Stimulated activated CD8-positive, alpha-beta memory T cell treated with anti-CD3 and anti-CD28 coated beads, Interleukin-7, amount 100 ng/mL, for 1 hour (primary cell): ENCODE results near the gene ENOX2.

Experiments used
- DNase-seq, 2 donors: peaks; one replicate each; pipeline ENCODE4 v3.0.0-alpha.2; 2020; ENCODE audit warnings: low read depth in 2 of 2

Gene ENOX2

DNA sequence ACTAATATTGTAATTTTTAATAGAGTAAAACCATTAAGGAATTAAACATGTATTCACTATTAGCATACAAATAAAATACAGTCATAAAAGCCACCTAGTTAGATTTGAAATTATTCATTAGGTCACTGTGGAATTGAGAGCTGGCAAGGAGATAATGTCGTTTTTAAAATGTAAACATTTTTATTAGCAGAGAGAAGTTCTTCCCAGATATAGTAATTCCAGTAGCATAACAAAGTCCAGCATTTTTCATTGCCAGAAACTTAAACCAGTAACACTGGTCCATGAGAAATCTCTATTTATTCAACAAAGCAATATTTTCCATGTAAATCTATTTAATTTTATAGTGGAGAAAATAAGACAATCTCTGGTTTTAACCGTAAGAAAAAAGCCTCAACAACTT lies 17.5 kb downstream of the ENOX2 start:
- DNase-seq, result no peak

DNA sequence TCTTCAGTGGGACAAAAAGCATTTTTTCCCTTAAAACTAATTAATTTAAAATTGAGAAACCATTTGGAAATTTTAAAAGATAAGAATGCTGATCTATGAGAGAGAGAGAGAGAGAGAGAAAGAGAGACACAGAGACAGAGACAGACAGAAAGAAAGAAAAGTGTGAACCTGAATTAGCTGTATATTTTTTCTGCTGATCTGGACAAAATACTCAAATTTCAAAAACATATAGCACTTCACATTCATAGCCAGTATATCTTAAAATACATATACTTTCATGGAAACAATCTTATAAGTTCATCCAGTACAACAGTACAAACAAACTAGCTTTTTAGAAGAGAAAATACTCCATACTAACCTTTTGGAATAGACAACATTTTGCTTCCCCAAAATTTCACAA lies 18.4 kb downstream of the ENOX2 start:
- no peak for DNase-seq

DNA sequence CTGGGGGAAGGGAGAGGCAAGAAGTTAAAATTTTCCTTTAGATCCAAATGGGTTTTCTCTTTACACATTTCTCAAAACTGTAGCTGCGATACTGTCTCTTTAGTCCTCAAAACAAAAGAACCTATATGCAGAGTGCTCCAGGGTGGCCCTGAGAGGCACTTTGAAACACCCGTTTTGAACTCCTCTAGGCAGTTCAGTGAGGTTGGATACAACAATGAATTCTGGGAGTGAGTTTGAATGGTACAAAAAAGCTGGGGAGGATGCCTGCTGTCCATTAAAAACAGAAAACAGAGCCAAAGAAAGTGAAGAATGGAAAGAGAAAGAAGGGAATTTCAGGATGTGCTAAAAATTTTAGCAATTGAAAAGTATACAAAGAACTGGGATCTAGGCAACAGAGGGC lies 23.1 kb downstream of the ENOX2 start:
- no peak for DNase-seq

DNA sequence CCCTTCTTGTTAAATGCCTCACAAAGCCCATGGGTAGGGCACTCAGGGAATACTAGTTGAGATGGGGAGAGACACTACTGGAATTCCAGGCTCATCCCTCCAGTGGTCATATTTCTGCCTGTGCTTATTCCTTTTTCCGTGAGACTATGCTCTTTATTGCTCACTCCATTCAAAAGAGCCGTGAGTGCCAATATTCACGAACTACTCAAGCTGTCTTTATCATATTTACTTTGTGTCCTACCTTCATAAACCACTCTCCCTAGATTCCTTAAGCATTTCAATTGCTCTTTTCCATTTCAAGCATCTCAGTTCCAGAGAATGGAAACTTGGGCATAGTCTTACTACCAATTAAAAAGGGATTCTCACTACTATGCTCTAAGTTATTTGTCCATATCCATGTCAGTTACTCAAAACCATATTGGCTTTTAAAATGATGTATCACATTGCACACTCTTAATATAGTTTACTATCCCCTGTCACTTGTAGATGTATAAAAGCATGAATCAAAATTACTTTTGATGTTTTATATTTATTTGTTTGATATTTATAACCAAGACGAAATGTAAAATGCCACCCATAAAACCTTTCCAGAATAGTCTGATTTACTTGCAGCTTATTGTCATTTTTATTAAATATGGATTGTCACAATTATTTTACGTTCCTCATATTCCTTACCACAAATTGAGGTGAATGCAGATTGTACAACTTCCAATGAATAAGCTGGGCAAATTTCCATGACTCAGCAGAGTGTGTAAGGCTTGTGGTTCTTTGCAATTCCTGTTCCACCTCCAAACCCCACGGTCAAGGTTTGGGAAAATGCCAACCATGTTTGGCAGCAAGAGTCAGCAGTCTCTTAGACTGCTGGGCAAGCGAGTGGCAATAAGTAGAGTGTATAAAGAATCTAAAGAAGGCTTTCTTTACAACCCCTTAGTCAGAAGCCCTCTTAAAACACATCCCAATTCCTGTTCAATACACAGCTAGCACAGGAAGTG lies 24.4 kb downstream of the ENOX2 start:
- DNase-seq, result no peak

DNA sequence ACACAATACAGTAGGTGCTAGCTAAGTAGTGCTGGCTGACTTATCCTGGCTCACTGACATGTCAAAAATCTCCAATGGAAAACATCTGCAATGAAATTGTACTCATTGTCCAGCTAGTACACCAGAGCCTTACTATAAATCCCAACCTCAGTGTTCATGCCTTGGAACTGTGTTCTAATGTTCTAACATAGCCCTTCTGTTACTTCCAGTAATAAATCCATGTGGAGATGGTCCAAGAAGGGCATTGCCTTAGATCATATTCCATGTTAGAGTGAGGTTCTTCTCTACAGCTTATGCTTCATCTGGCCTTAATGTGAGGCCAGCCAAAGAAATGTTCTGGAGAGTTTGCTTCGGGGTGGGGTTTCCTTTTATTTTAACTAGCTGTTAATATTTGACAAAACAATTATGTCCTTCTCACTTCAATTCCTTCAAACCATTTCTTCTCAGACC lies 25.1 kb downstream of the ENOX2 start:
- no peak for DNase-seq

DNA sequence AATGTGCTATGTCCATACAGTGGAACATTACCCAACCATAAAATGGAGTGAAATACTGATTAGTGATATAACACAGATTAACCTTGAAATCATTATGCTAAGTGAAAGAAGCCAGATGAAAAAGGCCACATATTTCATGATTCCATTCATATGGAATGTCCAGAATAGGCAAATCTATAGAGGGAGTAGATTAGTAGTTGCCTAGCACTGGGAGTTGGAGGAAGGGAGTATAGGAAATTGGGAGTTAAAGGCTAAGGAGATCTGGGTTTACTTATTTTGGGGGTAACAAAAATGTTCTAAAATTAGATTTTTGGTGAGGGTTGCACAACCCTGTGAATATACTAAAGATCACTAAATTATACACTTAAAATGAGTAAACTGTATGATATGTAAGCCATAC lies 26.8 kb downstream of the ENOX2 start:
- DNase-seq, result no peak

DNA sequence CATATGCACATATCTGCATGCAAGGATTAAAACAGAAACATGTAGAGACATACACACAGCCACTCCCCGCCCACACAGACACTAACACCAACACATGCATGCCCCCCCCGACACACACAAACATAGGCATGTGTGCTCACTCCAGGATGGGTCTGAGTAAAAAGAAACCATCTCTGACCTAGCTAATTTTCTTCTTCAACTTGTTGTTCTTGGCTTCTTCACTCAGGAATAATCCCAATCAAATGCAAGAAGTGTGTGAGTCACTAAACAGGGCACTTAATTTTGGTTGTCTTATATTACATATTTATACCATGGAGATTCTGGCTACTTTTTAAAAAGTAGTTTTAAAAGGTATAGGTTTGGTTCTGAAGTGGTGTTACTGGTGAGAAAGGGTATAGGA lies 28.3 kb downstream of the ENOX2 start:
- DNase-seq, result no peak

DNA sequence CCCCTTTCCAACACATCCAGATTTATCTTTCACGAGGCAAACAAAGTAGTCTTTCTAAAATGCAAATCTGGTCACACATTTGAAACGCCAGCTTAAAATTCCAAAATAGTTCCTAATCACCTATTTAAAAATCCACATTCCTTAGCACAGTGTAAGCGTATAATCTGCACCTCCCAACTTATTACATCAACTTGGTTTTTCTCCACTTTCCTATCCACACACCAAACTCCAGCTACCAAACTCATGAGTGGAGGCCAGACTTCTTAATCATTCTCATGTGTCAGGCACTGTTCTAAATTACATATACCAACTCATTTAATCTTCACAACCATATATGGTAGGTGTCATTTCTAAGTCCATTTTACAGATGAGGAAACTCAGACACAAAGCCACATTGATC lies 33.8 kb downstream of the ENOX2 start:
- DNase-seq, result no peak

DNA sequence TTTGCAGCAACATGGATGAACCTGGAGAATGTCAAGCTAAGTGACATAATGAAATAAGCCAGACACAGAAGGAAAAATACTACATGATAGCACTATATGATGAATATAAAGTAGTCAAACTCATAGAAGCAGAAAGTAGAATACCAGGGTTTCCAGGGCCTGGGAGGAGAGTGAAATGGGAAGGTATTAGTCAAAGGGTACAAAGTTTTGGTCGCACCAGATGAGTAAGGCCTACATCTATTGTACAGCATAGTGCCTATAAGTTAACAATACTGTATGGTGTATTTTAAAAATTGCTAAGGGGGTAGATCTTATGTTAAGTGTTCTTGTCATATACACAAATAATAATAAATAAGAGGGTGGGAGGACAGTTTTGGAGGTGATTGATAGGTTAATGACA lies 41.5 kb downstream of the ENOX2 start:
- DNase-seq, result no peak

DNA sequence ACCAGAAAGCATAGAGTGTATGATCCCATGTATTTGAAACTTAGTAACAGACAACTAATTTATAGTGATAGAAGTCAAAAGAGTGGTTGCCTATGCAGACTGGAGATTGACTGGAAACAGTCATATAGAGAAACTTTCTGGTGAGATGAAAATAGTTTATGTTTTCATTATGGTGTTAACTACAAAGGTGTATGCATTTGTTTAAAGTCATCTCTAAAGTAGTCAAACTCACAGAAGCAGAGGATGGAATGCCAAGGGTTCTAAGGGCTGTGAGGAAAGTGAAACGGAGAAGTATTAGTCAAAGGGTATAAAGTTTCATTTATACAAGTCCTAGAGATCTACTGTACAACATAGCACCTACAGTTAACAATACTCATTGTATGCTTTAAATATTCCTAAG lies 45.8 kb downstream of the ENOX2 start:
- no peak for DNase-seq

DNA sequence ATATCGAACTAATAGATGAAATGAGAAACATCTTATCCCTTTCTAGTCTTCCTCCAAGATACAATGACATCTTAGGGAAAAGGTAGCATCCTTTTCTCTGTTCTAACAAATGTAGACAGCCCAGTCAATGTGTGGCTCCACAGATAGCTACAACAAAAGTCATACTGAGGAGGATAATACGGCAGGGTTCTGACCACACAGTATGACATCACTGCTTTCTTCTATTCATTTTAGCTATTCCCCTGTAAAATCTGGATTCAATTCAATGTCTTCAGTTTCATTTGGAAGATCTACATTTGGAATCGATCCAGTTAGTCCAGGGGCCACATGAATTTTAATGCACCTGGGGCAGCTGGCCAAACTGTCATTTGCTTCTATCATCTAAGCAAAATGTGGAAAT lies 51.4 kb downstream of the ENOX2 start:
- DNase-seq, result no peak

DNA sequence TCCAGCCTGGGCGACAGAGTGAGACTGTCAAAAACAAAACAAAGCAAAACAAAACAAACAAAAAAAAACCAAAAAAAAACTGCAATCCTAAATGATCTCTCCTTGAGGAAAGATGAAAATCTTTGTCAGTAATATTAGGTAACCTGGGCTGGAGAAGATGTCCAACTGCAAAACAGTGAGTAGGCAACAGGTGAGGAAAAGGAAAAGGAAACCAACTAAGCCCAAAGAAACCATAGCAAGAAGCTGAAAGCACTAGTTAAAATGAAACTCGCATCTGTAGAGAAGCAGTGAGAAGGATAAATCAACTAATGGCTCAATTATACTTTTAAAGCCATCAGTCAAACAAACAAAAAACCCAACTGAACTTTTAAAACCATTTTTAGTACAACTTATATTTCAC lies 54.2 kb downstream of the ENOX2 start:
- DNase-seq, result no peak

DNA sequence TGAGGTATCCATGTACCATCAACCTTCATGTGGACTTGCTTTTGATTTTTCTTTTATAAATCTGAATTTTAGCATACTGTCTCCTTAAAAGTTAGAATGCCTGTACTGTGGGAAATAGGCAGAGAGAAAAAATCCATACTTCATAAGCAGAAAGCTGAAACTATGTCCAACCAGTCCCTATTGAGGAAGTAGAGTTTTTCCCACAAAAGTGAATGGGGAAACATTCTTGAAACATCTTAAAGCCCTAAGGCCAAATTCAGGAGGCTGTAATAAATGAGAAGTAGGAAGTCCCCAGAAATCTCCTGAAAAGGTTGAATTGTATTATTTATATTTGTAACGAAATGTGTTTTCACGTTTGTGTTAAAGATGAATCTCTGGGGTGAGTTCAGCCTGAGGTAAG lies 56.3 kb downstream of the ENOX2 start:
- no peak for DNase-seq

DNA sequence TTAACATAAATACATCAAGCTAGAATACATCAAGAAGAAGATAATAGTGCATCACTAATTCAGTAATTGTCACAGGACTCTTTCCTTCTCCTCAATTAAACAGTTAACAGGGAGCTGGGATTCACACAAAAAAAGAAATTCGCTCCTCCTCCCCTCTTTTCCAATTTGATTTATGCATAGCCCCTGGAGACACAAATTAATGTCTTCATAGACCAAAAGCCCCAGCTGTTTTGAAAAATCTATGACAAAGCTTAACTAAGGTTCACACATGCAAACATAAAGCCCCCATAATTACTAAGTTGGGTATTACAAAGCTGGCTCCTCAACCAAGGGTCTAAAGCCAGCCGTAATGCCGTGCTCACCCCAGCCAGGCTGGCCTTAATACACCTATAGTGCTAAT lies 61.2 kb downstream of the ENOX2 start:
- DNase-seq, result no peak

DNA sequence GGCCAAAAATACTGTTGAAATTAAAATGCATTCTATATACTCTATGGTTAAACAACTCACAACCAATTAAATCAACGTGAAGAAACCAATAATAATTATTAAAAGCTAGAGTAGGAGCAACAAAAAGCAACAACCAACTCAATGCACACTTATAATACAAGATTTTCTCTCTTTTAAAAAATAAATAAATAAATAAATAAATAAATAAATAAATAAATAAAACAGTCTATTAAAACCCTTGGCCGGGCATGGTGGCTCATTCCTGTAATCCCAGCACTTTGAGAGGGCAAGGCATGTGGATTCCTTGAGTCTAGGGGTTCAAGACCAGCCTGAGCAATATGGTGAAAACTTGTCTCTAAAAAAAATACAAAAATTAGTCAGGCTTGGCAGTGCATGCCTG lies 62.7 kb downstream of the ENOX2 start:
- DNase-seq, result no peak

DNA sequence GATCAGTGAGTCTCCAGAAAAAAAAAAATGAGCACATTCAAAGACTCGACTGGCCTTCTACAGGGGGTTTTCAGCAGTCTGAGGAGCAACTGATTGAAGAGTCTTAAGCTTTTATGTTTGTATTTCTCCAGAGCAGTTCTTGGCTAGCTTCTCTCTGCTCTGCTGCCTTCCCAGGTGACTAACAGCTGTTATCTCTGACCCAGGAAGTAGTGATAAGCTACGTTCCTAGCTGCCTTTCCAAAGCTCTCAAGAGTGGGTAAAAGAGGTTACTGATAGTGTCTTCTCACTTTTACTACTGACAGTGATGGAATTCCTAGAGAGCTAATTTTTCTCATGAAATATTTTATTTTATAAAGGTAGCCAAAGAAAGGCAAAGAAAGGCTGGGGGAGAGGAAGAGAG lies 66.6 kb downstream of the ENOX2 start:
- no peak for DNase-seq

DNA sequence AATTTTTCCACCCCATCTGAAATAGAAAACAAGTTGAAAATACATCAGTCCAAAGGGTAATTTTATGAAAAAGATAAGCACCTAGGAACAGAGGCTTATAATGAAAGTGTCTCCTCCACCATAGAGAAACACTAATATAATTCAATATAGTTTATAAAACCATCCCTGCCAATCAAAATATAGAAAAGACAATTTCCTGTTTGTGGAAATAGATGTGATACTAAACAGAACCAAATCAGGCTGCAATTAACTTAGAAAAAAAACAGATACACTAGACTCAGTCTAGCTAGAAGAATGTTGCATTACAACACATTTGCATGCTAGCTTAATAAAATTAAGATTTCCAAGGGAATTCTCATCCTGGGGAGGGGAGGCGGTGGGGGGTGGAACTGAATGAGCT lies 68.2 kb downstream of the ENOX2 start:
- DNase-seq, result no peak

DNA sequence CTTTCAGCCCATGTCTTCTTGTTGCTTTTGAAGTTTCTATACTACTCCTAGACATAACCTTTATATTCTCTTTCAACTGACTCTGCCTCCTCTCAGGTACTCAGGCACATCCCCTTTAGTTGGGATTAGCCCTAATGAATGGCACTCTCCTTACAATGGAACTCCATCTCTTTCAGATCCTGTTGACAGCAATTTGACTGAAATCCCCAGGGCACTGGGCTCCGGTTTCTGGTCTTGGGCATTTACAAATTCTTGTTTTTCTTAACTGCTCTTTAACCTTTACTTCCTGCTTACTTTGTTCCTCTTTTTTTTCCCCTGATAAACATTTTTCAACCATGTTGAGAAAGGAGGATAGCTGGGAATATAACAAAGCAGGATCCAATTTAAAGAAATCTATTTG lies 68.9 kb downstream of the ENOX2 start:
- DNase-seq, result no peak

DNA sequence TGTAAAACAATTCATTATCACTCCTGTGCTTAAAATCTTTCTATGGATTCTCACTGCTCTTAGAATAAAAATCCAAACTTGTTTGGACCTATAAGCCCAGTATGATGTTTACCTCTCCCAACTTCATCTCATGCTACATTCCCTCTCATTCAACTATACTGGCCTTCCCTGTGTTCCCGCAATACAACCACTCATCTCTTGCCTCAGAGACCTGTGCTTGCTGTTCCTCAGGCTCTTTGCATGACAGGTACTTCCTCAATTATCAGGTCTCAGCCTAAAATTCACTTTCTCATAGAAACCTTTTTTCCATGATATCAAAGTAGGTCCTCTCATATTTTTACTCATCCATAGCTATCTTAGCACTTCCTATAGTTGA lies 71.7 kb downstream of the ENOX2 start:
- DNase-seq, result no peak

DNA sequence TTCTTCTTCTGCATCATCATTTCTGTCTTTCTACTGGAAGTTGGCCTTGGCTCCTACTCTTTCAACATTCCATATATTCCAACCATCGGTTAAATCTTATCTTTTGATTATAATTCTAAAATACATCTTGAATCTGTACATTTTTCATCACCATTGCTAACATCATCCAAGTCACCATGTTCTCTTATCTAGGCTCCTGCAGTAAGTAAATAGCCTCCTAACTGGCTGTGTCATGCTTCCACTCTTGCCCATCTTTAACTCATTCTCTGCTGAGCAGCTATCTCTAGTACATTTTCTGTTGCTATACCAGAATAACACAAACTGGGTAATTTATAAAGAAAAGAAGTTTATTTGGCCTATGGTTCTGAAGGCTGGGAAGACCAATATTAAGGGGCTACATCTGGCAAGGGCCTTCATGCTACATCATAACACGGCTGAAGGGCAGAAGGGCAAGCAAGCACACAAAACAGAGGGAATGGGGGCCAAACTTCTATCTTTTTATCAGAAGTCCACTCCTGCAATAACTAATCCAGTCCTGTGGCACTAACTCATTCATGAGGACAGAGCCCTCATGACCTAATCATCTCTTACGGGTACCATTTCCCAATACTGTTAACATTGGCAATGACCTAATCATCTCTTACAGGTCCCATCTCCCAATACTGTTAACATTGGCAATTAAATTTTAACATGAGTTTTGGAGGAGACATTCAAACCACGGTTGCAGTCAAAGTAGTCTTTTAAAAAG lies 72.2 kb downstream of the ENOX2 start:
- DNase-seq, result no peak

DNA sequence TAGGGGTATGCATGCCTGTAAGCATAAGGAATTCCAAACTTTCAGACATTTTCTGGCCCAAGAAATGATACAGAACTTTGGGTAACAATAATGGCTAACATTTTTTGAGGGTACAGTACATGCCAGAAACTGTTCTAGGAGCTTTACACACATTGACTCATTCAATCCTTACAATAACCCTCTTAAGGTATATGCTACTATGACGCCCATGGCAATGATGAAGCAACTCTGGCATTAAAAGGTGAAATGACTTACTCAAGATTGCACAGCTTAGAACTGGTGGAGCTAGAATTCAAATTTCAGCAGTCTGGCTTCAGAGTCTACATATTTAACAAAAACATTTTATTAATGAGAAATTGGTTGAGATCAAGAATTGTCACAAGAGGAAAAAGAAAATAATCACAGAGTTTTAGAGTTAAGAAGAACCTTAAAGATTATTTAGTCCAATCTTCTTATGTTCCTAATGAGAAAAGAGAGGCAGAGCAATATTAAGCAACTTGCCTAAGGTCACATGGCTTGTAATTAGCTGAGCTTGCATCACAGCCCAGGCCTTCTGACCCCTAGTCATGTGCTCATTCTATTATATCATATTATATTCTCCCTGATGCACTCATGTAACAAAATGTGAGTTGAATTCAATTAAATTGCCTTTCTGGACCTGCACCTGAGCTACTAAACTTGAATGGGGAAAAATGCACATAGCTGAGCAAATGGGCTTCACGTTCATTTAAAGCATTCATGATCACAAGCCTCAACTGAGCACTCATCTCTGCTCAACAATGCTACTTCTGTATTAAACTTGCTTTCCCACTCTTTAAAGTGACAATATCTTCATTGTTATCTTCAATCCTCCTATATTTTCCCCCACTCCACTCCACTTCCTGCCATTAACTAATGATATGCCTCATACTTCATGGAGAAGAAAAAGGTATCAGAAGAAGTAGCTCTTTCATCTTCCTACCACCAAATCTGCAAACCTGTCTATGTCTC lies 73.2 kb downstream of the ENOX2 start:
- no peak for DNase-seq

DNA sequence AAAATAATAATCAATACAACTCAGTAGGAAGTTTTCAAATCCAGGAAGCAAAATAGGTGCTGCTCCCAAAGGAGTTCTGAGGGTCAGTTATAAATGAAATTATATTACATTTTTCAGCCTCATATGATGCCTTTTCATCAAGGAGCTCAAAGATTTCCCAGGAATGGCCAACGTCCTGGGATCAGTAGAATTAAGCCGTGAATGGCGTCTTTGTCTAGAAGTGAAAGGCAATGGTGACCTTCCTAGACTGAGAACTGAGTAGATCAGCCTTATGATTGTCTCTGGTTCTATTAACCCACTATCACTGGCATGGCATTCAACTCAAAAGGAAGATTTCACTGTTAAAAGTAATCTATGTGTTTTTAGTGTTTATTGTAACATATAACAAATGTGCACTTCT lies 74.4 kb downstream of the ENOX2 start:
- DNase-seq, result no peak
